HepG2 (cell line): Measurements from ENCODE around the gene PPP1R3F. TPM values are rescaled to one million over a fixed set of nuclear protein-coding genes. Genes with fewer than 3 reads are reported as not detected.

Experiments
- DBP ChIP-seq: sonication (generic); formaldehyde crosslinking; IDR thresholded peaks from 2 replicates; pipeline ENCODE4 v1.4.0; 2020; ENCODE audit warnings: missing genetic modification reagents; ENCODE audit errors: not compliant biosample characterization
- ELK4 ChIP-seq: sonication (generic); formaldehyde crosslinking; IDR thresholded peaks from 2 replicates; pipeline ENCODE4 v1.9.0; 2021; ENCODE audit warnings: missing genetic modification reagents, borderline replicate concordance
- GTF2F1 ChIP-seq: fragments of 150-350 bp; IDR thresholded peaks from 2 replicates; pipeline ENCODE4 v1.6.1; 2014; ENCODE audit warnings: low read length
- RARA ChIP-seq: IDR thresholded peaks from 2 replicates; pipeline ENCODE4 v1.6.1; 2016; ENCODE audit warnings: missing genetic modification reagents, missing compliant biosample characterization
- SMARCC2 ChIP-seq: fragments of 450-650 bp; IDR thresholded peaks from 2 replicates; pipeline ENCODE4 v1.6.1; 2017; ENCODE audit warnings: antibody characterized with exemption, mild to moderate bottlenecking
- TBX2 ChIP-seq: sonication (generic); formaldehyde crosslinking; IDR thresholded peaks from 2 replicates; pipeline ENCODE4 v1.5.0; 2020; ENCODE audit warnings: missing genetic modification reagents, mild to moderate bottlenecking, borderline replicate concordance
- ZNF142 ChIP-seq: sonication (generic); formaldehyde crosslinking; IDR thresholded peaks from 2 replicates; pipeline ENCODE4 v1.4.0; 2020; ENCODE audit warnings: missing genetic modification reagents
- ZNF674 ChIP-seq: sonication (generic); formaldehyde crosslinking; IDR thresholded peaks from 2 replicates; pipeline ENCODE4 v1.5.0; 2020; ENCODE audit warnings: low read depth, mild to moderate bottlenecking, missing genetic modification reagents
- polyA plus RNA-seq, 8 experiments: library from polyadenylated mRNA; depleted of rRNA in 3 of 8; stranded (reverse) in 7 of 8; unstranded in 1 of 8; fragments of >200 nt; fragmentation: Illumina TruSeq in 4 of 8; extraction: Trizol in 4 of 8; gene quantifications; 2 replicates each; pipeline versions ENCODE4 v1.2.1 to v1.2.3, GENCODE V29; 2011 to 2016; ENCODE audit warnings: low read depth in 4 of 8, missing spikeins in 1 of 8, mixed read lengths in 1 of 8; ENCODE audit not compliant: insufficient read depth in 1 of 8
- total RNA-seq, 5 experiments: library from RNA; depleted of rRNA; stranded (reverse); fragments of >200 nt; fragmentation: Illumina TruSeq; extraction: Trizol; gene quantifications; 2 replicates each; pipeline ENCODE4 v1.2.3, GENCODE V29; 2016; ENCODE audit warnings: low read depth in 1 of 5
- TF ChIP-seq, protein P1 (sequence below): sonication (generic); formaldehyde crosslinking; IDR thresholded peaks from 2 replicates; pipeline ENCODE4 v1.4.0; 2020; ENCODE audit warnings: mild to moderate bottlenecking, missing genetic modification reagents

PPP1R3F gene
- total and polyA plus RNA-seq, 2 of the 13 experiments (the other 11 are each of a cell fraction or from before 2014, with no cell fraction given): 0.82 to 0.84 TPM

GRCh38 chrX:49286136-49286535 is 16.5 kb downstream of the PPP1R3F start (continued):
- no peak for TF ChIP-seq ELK4
- TF ChIP-seq GTF2F1: no peak
- no peak for TF ChIP-seq ZNF674 (CRISPR knock-in tag)
- TF ChIP-seq RARA (CRISPR knock-in tag): no peak
- TF ChIP-seq DBP (CRISPR knock-in tag): no peak
- no peak for TF ChIP-seq ZNF142
- TF ChIP-seq, protein P1, sequence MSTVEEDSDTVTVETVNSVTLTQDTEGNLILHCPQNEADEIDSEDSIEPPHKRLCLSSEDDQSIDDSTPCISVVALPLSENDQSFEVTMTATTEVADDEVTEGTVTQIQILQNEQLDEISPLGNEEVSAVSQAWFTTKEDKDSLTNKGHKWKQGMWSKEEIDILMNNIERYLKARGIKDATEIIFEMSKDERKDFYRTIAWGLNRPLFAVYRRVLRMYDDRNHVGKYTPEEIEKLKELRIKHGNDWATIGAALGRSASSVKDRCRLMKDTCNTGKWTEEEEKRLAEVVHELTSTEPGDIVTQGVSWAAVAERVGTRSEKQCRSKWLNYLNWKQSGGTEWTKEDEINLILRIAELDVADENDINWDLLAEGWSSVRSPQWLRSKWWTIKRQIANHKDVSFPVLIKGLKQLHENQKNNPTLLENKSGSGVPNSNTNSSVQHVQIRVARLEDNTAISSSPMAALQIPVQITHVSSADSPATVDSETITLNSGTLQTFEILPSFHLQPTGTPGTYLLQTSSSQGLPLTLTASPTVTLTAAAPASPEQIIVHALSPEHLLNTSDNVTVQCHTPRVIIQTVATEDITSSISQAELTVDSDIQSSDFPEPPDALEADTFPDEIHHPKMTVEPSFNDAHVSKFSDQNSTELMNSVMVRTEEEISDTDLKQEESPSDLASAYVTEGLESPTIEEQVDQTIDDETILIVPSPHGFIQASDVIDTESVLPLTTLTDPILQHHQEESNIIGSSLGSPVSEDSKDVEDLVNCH (CRISPR knock-in tag): no peak
- TF ChIP-seq TBX2 (CRISPR knock-in tag): no peak
- no peak for TF ChIP-seq SMARCC2
- TF ChIP-seq, all 625 proteins: peak for 0
